Neural cell (in vitro differentiated cells): ENCODE measurements around the gene DOP1A. TPM values are rescaled to one million over a fixed set of nuclear protein-coding genes. Genes with fewer than 3 reads are reported as not detected.

Experiments used
- H2AFZ ChIP-seq: fragments of 200-600, 300-800 bp; sonication (generic), shearing (Covaris generic); 2 replicates; pipeline ENCODE4 v1.6.0; 2014; ENCODE audit warnings: low read depth, mild to moderate bottlenecking, antibody characterized with exemption, low read length, moderate library complexity
- H3F3A ChIP-seq: fragments of 200-600 bp; shearing (Covaris generic); 2 replicates; pipeline ENCODE4 v1.6.1; 2016; ENCODE audit warnings: mild to moderate bottlenecking, moderate library complexity, mixed read lengths, antibody characterized with exemption, low read length; ENCODE audit not compliant: insufficient read depth, poor library complexity, severe bottlenecking
- H3K27ac ChIP-seq: fragments of 200-600, 300-800 bp; sonication (generic), shearing (Covaris generic); 2 replicates; pipeline ENCODE4 v1.5.1; 2014; ENCODE audit warnings: mild to moderate bottlenecking, low read length, moderate library complexity
- H3K27me3 ChIP-seq: fragments of 300-800, 200-600 bp; sonication (generic), shearing (Covaris generic); 2 replicates; pipeline ENCODE4 v1.6.0; 2014; ENCODE audit warnings: mild to moderate bottlenecking, low read depth, low read length, moderate library complexity; ENCODE audit not compliant: insufficient read depth
- H3K36me3 ChIP-seq: fragments of 300-800, 200-600 bp; sonication (generic), shearing (Covaris generic); 2 replicates; pipeline ENCODE4 v1.5.1; 2014; ENCODE audit warnings: mild to moderate bottlenecking, antibody characterized with exemption, low read length, moderate library complexity; ENCODE audit not compliant: insufficient read depth
- H3K4me2 ChIP-seq: fragments of 300-800, 200-600 bp; sonication (generic), shearing (Covaris generic); 2 replicates; pipeline ENCODE4 v1.6.0; 2014; ENCODE audit warnings: mild to moderate bottlenecking, low read length
- H3K4me3 ChIP-seq: fragments of 300-800, 200-600 bp; sonication (generic), shearing (Covaris generic); 2 replicates; pipeline ENCODE4 v1.5.1; 2014; ENCODE audit warnings: mild to moderate bottlenecking, low read length, moderate library complexity
- H3K79me2 ChIP-seq: fragments of 200-600 bp; shearing (Covaris generic); replicated peaks from 2 replicates; pipeline ENCODE4 v1.6.0; 2014; ENCODE audit warnings: mild to moderate bottlenecking, low read length, moderate library complexity; ENCODE audit not compliant: insufficient read depth
- H3K9ac ChIP-seq: fragments of 300-800, 200-600 bp; sonication (generic), shearing (Covaris generic); 2 replicates; pipeline ENCODE4 v1.6.1; 2016; ENCODE audit warnings: mild to moderate bottlenecking, low read length, mixed read lengths
- H3K9me2 ChIP-seq: fragments of 200-600 bp; shearing (Covaris generic); 2 replicates; pipeline ENCODE4 v1.6.1; 2016; ENCODE audit warnings: mild to moderate bottlenecking, low read length, mixed read lengths; ENCODE audit not compliant: insufficient read depth
- H3K9me3 ChIP-seq: fragments of 200-600, 300-800 bp; sonication (generic), shearing (Covaris generic); 2 replicates; pipeline ENCODE4 v1.6.1; 2016; ENCODE audit warnings: mild to moderate bottlenecking, mixed run types, low read length, moderate library complexity, mixed read lengths
- H4K20me1 ChIP-seq: fragments of 200-600 bp; shearing (Covaris generic); 2 replicates; pipeline ENCODE4 v1.6.1; 2016; ENCODE audit warnings: mild to moderate bottlenecking, mixed run types; ENCODE audit not compliant: insufficient read depth
- CTCF ChIP-seq: fragments of 450-650 bp; IDR thresholded peaks from 2 replicates; pipeline ENCODE4 v1.5.1; 2014; ENCODE audit warnings: antibody characterized with exemption, mild to moderate bottlenecking, moderate library complexity; ENCODE audit not compliant: poor library complexity, severe bottlenecking
- EP300 ChIP-seq: fragments of 450-650 bp; conservative IDR thresholded peaks from 2 replicates; pipeline ENCODE4 v1.6.1; 2014; ENCODE audit warnings: antibody characterized with exemption, mild to moderate bottlenecking, moderate library complexity; ENCODE audit not compliant: poor library complexity, severe bottlenecking
- EZH2 ChIP-seq: fragments of 200-600, 300-800 bp; shearing (Covaris generic), sonication (generic); IDR thresholded peaks from 2 replicates; pipeline ENCODE4 v1.6.1; 2014; ENCODE audit warnings: antibody characterized with exemption, low read length, borderline replicate concordance, mild to moderate bottlenecking; ENCODE audit not compliant: insufficient read depth, poor library complexity, severe bottlenecking
- MXI1 ChIP-seq: fragments of 450-650 bp; conservative IDR thresholded peaks from 2 replicates; pipeline ENCODE4 v1.6.1; 2014; ENCODE audit warnings: antibody characterized with exemption, mild to moderate bottlenecking; ENCODE audit not compliant: poor library complexity, severe bottlenecking
- POLR2AphosphoS5 ChIP-seq: IDR thresholded peaks from 2 replicates; pipeline ENCODE4 v1.6.1; 2012
- RAD21 ChIP-seq: fragments of 450-650 bp; conservative IDR thresholded peaks from 2 replicates; pipeline ENCODE4 v1.6.1; 2014; ENCODE audit warnings: antibody characterized with exemption, mild to moderate bottlenecking, moderate library complexity
- REST ChIP-seq: IDR thresholded peaks from 2 replicates; pipeline ENCODE4 v1.6.1; 2012; ENCODE audit warnings: borderline replicate concordance
- SMC3 ChIP-seq: fragments of 450-650 bp; conservative IDR thresholded peaks from 2 replicates; pipeline ENCODE4 v1.6.1; 2014; ENCODE audit warnings: antibody characterized with exemption, mild to moderate bottlenecking, moderate library complexity; ENCODE audit not compliant: poor library complexity
- TAF1 ChIP-seq: IDR thresholded peaks from 2 replicates; pipeline ENCODE4 v1.6.1; 2012; ENCODE audit warnings: low read depth
- polyA plus RNA-seq: library from polyadenylated mRNA; depleted of rRNA; stranded (reverse); fragments of >200 nt; gene quantifications from 2 replicates; pipeline ENCODE4 v1.2.3, GENCODE V29; 2014

The DOP1A gene
- polyA plus RNA-seq, 1 donor from 2014 or later = 97.6 TPM

- no peaks in the 10 kb centered on the region for H3K9me2 ChIP-seq
- H3K4me2 ChIP-seq = no peak overlapping the region
- no peak overlapping the region for H3K4me3 ChIP-seq
- no peaks in the 10 kb centered on the region for H3F3A ChIP-seq
- H3K27ac ChIP-seq = no peak overlapping the region
- no peak overlapping the region for H3K9ac ChIP-seq
- no peaks in the 10 kb centered on the region for H3K9me3 ChIP-seq
- H3K79me2 ChIP-seq = peaks cover 61% of the 10 kb centered on the region
- no peaks in the 10 kb centered on the region for H3K27me3 ChIP-seq
- no peak for TF ChIP-seq SMC3
- no peaks in the 10 kb centered on the region for H4K20me1 ChIP-seq
- H3K36me3 ChIP-seq = no peaks in the 10 kb centered on the region
- H2AFZ ChIP-seq = no peak overlapping the region
Measured at GRCh38 chr6:83073615-83074014, 6.1 kb downstream of the DOP1A start.

GRCh38 chr6:83083476-83083875 lies 16.0 kb downstream of the DOP1A start:
- Histone ChIP-seq H3K4me2 (no peak overlapping the region), H3K36me3 (no peaks in the 10 kb centered on the region), H3K4me3 (no peak overlapping the region)

More at GRCh38 chr6:83083476-83083875, 16.0 kb downstream of the DOP1A start:
- H2AFZ ChIP-seq = no peak overlapping the region
- H3K9ac ChIP-seq = no peak overlapping the region
- no peaks in the 10 kb centered on the region for H3F3A ChIP-seq
- no peaks in the 10 kb centered on the region for H3K9me3 ChIP-seq
- TF ChIP-seq REST (no peak), RAD21 (no peak), TAF1 (no peak), MXI1 (no peak), EZH2 (no peak), CTCF (no peak), POLR2AphosphoS5 (no peak), SMC3 (no peak), EP300 (no peak)
- no peaks in the 10 kb centered on the region for H3K9me2 ChIP-seq
- H3K27ac ChIP-seq = no peak overlapping the region
- H3K27me3 ChIP-seq = no peaks in the 10 kb centered on the region
- peaks cover 7% of the 10 kb centered on the region for H3K79me2 ChIP-seq
- H4K20me1 ChIP-seq = no peaks in the 10 kb centered on the region
